Fibroblast of the aortic adventitia (primary cell): ENCODE data around the gene PHIP. TPM values are rescaled to one million over a fixed set of nuclear protein-coding genes. Genes with fewer than 3 reads are reported as not detected.

Experiments
- DNase-seq: peaks from one replicate; pipeline ENCODE4 v3.0.0-alpha.2; 2010; ENCODE audit warnings: low read depth
- H3K4me3 ChIP-seq: 2 replicates; pipeline ENCODE4 v1.5.1; 2011; ENCODE audit warnings: low read depth, mild to moderate bottlenecking, control low read depth, low read length, moderate library complexity
- CTCF ChIP-seq: IDR thresholded peaks from 2 replicates; pipeline ENCODE4 v1.5.1; 2011; ENCODE audit warnings: mild to moderate bottlenecking, low read length, control low read depth, inconsistent platforms; ENCODE audit not compliant: insufficient read depth
- total RNA-seq: library from RNA; depleted of rRNA; stranded (reverse); fragments of >200 nt; gene quantifications from 2 replicates; pipeline ENCODE4 v1.2.3, GENCODE V29; 2012; ENCODE audit warnings: low replicate concordance

Gene PHIP
- total RNA-seq, 1 donor, result 34.3 TPM

- no peak overlapping the region for H3K4me3 ChIP-seq
- no peak for DNase-seq
- no peak for TF ChIP-seq CTCF
Measured at GRCh38 chr6:78989191-78989590, 88.9 kb downstream of the PHIP start.

GRCh38 chr6:78986161-78986560 is 91.9 kb downstream of the PHIP start:
- no peak overlapping the region for H3K4me3 ChIP-seq
- no peak for TF ChIP-seq CTCF
- DNase-seq, result no peak

- TF ChIP-seq CTCF, result no peak
- H3K4me3 ChIP-seq, result no peak overlapping the region
- DNase-seq, result no peak
Measured at GRCh38 chr6:78984225-78984950, 93.7 kb downstream of the PHIP start.

GRCh38 chr6:78967191-78967590 is 110.9 kb downstream of the PHIP start:
- TF ChIP-seq CTCF, result no peak
- H3K4me3 ChIP-seq, result no peak overlapping the region
- DNase-seq, result no peak

GRCh38 chr6:78966542-78966941 is 111.5 kb downstream of the PHIP start:
- DNase-seq, result no peak
- no peak overlapping the region for H3K4me3 ChIP-seq
- TF ChIP-seq CTCF, result no peak

GRCh38 chr6:78962448-78962847 is 115.6 kb downstream of the PHIP start:
- no peak for TF ChIP-seq CTCF
- no peak overlapping the region for H3K4me3 ChIP-seq

GRCh38 chr6:78954740-78955139 is 123.3 kb downstream of the PHIP start:
- H3K4me3 ChIP-seq, result no peak overlapping the region
- DNase-seq, result no peak
- no peak for TF ChIP-seq CTCF

More at GRCh38 chr6:78962448-78962847, 115.6 kb downstream of the PHIP start:
- DNase-seq, result no peak
